T-helper 22 cell (primary cell): Measurements from ENCODE around the gene CLSTN2.

Experiments
- DNase-seq: peaks from one replicate; pipeline ENCODE4 v3.0.0-alpha.2; 2020; ENCODE audit warnings: low read depth

Gene CLSTN2

DNA sequence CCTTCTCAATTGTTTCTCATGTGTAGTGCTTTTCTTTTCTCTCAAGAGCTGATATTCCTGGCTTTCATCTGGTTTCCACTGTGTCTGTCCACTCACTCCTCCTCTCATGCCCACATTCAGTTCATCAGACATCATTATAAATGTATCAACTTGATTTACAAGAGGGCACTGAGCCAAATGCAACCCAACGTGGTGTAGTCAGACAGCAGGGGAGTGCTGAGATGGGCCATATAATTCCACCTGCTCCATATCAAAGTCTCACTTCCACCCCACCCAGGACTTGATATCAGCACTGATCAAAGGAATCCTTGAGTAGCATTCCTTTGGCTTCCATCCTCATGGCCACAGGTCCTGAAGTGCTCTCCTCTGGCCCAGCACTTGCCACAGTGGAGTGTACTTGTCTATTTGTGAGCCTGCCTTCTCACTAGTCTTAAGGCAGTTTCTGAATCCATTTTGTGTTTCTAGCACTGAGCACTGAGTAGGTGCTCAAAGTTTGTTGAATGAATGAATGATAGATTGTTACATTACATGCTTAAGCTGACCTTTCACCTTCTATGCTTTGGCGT lies 252.8 kb downstream of the CLSTN2 start:
- no peak for DNase-seq

DNA sequence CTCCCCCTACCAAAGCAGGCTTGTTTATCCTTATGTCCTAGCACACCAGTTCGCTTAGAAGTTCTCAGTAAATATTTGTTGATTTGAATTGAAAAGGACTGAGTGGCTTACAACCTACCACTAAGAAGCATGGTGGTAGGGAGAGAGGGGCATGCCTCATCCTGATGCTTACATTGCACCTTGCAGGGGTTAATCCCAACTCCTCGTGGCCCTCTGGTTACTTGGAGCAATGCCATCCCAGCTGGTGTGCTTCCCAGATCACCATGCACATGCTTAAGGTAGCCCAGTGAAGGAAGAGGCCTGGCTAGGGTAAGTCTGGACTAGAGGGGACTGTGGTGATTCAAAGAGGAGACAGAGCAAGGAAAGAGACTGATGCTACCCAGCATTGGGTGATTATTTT lies 253.3 kb downstream of the CLSTN2 start:
- DNase-seq, result no peak

GRCh38 chr3:140189267-140189666 lies 254.3 kb downstream of the CLSTN2 start:
- DNase-seq, result no peak

DNA sequence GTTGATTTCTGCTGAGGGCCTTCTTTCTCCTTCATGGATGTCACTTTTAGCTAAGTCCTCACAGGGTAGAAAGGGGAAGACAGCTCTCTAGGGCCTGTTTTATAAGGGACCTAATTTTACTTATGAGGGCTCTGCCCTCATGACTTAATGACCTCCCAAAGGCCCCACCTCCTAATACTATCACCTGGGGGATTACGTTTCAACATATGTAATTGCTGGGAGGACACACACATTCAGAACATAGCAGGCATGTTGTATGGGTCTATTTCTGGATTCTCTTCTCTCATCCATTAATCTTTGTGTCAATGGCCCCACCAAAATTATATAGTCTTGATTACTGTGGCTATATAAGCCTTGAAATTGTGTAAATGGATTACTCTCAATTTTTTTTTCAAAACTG lies 255.0 kb downstream of the CLSTN2 start:
- DNase-seq, result no peak

DNA sequence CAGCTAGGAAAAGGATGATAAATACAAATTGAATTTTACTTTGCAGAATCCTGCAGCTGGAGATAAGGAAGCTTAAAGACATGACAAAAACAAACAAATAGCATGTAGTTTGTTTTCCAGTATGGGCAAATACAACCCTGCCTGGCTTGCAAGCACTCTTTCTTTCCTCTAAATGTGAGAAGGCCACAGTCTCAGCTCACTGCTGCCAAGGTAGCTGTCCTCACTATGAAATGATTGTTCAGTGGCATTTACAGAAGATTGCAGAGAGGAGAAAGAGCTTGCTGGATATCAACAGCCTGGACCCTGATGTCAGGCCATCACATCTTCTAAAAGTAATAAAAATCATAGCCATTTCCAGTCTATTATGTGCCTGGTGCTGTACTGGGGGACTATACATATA lies 262.0 kb downstream of the CLSTN2 start:
- no peak for DNase-seq

DNA sequence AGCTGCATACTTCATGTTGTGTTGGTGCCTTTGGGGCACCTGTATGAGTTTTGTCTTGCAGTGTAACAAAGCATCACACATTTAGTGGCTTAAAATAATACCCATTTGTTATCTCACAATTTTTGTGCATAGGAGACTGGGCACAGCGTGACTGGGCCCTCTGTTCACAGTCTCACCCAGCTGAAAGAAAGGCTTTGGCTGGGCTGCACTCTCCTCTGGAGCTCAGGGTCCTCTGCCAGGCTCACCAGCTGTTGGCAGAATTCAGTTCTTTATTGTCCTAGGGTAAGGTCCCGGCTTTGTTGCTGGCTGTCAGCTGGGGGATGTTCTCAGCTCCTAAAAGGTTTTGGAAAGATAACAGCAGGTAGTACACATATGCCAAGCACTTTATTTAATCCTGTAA lies 263.3 kb downstream of the CLSTN2 start:
- no peak for DNase-seq

GRCh38 chr3:140199008-140199407 lies 264.0 kb downstream of the CLSTN2 start:
- no peak for DNase-seq

GRCh38 chr3:140199743-140200142 lies 264.8 kb downstream of the CLSTN2 start:
- DNase-seq, result no peak

DNA sequence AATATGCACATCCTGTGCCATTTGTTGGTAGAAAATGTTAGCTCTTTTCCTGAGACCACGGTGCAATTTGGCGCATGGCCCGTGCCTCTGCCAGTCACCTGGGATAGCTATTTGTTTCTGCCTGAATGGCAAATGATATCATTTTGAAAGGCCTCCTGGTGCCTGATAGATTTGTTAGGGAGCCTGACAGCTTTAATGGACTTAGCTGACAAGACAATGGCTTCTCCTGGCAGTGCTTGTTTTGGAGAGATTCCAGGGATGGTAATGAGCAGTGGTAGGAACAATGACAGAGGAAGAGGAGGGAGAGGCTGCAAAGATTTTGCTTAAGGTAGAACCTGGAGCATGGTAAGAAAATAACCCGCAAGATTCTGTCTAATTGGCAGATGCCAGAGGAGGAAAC lies 268.5 kb downstream of the CLSTN2 start:
- no peak for DNase-seq

- DNase-seq, result no peak
Measured at GRCh38 chr3:140204271-140204984, 269.4 kb downstream of the CLSTN2 start.

DNA sequence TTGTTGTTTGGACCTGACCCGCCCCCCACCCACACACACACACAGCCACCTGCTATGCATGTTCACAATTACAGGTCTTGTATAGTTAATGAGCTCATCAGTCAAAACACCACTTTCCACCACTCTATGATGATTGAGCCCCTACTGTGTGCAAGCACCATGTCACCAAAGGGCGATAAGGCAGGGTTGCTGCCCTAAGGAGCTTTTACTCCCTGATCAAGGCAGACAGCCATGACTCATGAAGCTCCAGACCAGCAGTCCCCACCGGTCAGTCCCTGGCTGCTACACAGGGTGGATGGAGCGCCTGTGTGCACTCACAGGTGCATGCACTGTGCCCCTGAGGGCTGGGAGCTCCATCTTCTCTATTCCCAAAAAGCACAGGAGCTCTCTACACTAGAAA lies 270.6 kb downstream of the CLSTN2 start:
- no peak for DNase-seq

- DNase-seq, result no peak
Measured at GRCh38 chr3:140206196-140207040, 271.4 kb downstream of the CLSTN2 start.

GRCh38 chr3:140207541-140207940 lies 272.6 kb downstream of the CLSTN2 start:
- DNase-seq, result no peak

DNA sequence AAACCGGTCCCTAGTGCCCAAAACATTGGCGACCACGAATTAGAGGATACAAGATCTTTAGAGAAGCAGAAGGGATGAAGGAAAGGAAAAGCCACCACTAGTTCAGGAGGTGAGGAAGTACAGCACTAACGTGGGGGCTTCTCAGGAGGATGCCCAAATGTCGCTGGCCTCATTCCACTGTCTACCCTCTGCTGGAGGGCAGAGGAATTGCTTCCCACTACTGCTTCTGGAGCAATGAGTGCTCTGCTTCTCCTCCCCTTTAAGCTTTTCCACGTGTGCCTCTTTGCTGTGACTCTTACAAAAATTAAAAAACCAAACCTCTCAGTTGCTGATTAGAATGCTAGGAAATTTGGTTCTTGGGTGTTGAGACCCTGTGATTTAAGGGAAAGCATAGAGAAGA lies 281.3 kb downstream of the CLSTN2 start:
- no peak for DNase-seq

DNA sequence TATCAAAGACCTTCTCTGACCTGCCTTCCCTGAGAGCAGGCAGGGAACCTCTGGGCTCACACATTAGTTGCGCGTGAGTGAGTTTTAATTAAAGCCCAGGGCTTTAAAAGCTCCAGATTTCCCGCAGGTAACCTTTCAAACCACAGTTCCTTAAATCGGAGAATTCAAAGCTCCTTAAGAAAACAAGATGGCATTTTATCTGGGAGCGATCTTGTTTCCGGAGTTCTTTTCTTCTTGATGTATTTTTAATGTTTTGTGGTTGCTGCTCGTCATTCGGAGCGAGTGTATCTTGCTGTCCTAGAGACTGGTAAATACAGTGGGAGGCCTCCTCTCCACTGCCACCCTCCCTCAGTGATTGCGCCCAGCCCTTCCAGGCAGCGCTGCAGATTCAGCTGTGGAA lies 284.3 kb downstream of the CLSTN2 start:
- DNase-seq, result no peak

DNA sequence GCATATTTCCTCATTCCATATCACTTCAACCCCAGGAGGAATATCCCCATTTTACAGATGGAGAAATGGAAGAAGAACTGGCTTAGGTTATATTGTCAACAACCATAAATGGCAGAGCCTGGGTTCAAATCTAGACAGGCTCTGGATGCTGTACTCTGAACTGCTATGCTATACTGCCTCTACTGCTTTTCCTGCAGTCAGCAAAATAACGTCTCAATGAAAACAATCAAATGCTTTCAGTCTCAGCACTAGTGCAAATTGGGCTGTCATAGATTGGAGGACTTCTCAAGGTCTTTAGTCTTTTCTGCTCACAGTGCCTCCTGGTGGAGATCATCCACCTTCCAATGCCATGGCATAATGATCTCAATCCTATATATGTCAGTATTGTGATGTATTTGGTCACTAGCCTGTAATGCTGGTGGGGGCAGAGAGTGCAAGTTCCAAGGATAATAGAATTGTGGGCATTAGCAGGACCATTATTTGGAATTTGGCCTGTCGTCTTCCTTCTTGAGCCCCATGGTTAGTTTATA lies 285.0 kb downstream of the CLSTN2 start:
- no peak for DNase-seq

DNA sequence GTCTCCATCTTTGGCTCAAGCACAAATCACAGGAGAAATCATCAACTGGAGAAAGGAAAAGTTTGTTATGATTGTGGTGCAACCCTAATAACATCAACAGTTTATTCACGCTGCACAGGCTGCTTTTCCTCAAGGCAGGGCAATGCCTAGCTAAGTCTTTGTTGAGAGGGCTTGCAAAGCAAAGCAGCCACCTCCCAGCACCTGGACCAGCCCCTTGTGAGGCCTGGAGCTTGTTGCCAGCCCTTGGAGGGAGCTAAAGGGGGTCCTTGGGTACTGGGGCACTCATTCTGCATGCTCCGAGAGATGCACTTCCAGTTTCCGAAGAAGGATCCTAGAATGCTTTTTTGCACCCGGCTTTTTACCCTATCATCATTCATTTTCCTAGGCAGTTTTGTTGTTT lies 288.2 kb downstream of the CLSTN2 start:
- no peak for DNase-seq

DNA sequence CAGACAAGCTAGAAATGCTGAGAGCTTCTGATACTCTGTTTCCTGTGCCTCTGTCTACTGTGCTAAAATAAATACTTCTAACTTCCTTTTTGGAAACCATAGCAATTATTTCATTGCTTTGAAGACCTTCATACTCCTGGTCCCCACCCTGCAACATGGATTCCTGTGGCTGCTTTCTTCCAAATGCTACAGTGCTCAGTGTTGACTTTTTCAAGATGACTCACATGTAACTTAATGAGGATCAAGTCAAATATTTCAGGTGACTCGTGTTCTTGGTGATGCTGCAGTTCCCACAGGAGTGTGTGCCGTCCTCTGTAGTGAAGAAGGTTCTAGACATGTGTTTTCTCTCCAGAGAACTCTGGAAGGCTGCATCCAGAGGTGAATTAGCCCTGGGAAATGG lies 288.6 kb downstream of the CLSTN2 start:
- no peak for DNase-seq

- DNase-seq, result no peak
Measured at GRCh38 chr3:140224307-140224706, 289.3 kb downstream of the CLSTN2 start.

DNA sequence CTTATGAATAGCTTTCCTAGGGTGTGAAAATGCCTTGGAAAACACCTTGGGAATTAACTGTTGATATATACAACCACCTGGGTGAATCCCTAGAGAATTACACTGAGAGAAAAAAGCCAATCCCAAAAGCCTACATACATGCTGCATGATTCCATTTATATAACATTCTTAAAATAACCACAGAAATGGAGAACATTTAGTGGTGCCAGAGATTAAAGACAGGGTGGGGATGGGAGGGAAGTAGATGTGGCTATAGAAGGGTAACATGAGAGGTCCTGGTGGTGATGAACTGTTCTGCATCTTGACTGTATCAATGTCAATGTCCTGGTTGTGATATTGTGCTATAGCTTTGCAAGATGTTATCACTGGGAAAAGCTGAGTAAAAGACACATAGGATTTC lies 291.0 kb downstream of the CLSTN2 start:
- DNase-seq, result no peak

DNA sequence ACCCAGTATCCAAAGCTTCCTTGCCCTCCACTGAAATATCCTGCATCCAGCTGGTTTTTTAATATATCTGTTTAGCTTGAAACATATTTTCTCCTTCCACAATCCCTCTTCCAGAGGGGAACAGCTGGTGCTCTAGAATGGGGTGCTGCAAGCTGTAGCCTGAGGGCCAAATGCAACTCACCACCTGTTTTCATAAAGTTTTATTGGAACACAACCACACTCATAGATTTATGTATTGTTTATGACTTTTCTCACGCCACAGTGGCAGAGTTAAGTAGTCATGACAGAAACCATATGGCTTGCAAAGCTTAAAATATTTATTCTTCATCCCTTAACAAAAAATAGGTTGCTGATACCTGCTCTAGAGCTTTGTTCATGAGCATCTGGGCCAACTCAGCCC lies 298.7 kb downstream of the CLSTN2 start:
- DNase-seq, result no peak

- DNase-seq, result no peak
Measured at GRCh38 chr3:140234256-140234655, 299.3 kb downstream of the CLSTN2 start.
